GM12872 (cell line): ENCODE results near the gene MEGF10.

ENCODE experiments used
- TF ChIP-seq, protein P1 (sequence below): IDR thresholded peaks from 3 replicates; pipeline ENCODE4 v1.5.1; 2011; ENCODE audit warnings: low read depth, mild to moderate bottlenecking, low read length, moderate library complexity; ENCODE audit not compliant: insufficient read depth

The MEGF10 gene

DNA sequence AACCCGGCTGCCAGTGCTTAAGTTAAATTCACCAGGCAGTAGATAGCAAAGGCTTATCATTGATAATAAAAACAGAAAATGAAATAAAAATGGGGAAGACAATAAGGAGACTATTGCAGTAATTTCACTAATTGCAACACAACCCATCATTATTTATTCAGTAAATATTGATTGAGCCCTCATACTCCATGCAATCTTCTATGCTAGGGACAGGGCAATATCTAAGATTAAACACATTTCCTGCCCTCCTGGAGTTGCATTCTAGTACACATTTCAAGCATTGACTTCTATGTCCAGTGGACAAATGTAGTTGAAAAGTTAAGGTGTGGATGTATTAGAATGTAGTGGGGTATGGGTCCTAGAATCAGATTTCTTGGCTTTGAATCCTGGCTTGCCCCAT is 12.8 kb downstream of the MEGF10 start:
- TF ChIP-seq, protein P1, sequence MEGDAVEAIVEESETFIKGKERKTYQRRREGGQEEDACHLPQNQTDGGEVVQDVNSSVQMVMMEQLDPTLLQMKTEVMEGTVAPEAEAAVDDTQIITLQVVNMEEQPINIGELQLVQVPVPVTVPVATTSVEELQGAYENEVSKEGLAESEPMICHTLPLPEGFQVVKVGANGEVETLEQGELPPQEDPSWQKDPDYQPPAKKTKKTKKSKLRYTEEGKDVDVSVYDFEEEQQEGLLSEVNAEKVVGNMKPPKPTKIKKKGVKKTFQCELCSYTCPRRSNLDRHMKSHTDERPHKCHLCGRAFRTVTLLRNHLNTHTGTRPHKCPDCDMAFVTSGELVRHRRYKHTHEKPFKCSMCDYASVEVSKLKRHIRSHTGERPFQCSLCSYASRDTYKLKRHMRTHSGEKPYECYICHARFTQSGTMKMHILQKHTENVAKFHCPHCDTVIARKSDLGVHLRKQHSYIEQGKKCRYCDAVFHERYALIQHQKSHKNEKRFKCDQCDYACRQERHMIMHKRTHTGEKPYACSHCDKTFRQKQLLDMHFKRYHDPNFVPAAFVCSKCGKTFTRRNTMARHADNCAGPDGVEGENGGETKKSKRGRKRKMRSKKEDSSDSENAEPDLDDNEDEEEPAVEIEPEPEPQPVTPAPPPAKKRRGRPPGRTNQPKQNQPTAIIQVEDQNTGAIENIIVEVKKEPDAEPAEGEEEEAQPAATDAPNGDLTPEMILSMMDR: no peak

DNA sequence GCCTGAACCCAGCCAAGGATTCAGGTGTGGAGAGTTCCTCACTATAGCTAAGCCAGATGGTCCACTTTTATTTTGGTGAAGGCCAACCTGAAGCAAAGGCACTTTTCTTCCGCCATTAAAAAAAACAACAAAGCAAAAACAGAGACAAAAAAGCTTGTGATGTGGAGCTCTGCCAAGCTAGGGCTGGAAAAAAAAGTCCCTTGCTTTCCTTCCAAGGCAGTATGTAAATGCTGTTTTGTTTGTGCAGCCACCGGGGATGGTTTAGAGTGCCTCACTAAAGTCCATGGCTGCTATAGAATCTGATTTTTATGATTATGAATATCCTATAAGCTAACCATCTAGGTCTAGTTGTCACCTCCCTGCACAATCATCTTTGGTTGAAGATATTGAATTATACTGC is 14.9 kb downstream of the MEGF10 start:
- TF ChIP-seq, protein P1: no peak

DNA sequence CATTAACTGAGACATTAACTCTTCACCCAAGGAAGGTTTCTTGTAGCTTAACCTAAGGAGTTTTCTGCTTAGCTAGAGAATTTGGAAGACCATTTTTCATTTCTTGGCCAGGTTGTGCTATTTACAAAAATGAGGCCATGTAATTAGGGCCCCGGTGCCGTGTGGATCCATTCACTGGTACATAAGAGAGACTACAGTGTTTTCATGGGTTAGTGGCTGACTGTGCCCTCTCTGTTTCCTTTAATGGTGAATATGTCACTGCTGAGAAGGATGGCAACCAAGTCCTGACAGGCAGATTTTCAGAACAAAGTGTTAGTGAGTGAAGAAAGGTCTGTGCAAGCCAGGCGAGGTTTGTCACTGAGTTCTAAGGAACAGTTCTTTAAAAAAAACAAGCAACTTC is 15.4 kb downstream of the MEGF10 start:
- TF ChIP-seq, protein P1: no peak

DNA sequence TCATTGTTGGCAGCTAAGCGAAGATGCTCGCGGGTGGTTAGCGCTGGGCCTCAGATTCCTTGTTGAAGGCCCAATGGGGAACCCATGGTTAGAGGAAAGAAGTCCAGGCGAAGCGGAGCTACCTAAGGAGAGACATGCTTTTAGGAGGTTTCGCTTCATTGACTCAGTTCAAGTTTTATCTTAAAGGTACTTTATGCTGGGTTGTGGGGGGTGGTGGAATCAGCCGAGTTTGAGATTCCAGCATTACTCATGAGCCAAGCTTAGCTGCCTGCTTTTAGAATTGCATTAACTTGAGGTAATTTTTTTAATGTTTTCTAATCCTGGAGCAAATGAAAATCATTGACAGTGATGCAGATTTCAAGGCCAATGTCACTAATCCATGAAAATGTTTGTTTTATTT is 16.1 kb downstream of the MEGF10 start:
- TF ChIP-seq, protein P1: no peak

DNA sequence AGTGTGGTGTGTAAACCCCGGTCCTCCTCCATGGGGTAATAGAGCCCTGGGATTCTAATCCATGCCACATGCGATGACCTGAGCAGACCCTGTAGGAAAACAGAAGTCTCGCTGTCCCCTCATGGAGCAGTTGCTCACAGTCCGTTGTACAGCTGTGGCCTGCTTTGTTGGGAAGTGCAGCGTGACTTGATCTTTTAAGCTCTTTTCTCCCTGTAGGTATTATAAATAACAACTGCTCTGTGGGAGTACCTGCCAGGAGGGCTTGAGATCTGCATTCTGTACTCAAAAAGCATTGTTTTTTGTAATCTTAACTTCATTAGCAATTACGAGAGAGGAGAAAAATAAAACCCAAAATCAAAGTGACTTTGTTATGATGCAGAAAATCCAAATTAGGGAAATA is 17.3 kb downstream of the MEGF10 start:
- TF ChIP-seq, protein P1: no peak

DNA sequence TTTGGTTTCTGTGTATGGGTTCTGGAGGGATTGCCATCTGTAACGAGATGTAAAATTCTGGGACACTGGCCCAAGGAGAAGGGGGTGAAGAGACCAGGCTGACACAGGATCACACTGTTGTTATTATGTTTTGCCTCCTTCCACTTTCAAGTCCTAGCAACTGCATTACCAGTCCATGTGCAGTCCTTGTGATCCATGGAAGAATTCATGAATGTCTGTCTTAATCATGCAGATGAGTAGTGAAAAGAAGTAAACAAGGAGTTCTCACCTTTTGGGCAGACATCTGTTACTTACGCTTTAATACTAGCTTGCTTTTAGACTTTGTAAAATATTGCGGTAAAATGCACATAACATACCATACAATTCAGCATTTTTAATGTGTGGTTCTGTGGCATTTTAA is 18.3 kb downstream of the MEGF10 start:
- TF ChIP-seq, protein P1: no peak

DNA sequence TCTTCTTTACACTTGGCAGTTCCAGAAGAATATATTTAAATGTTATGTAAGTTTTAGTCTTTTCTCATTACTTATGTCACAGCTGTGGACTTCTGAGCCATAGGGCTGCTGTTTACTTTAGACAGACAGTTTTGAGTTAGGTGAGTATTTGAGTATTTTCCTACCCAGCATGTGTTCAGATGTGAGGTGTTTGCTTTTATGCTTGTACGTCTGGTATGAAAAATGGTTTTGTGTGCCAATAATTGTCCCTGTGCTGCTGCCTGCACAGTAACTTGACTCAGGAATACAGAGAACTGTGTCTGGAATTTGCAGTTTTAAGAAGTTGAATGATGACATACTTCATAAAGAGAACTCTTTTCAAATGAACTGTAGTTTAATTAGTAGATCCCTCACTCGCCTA is 20.8 kb downstream of the MEGF10 start:
- TF ChIP-seq, protein P1: no peak
